ENCODE data around the gene CCM2L. TPM values are rescaled to one million over a fixed set of nuclear protein-coding genes. Genes with fewer than 3 reads are reported as not detected.

Gene CCM2L
- total RNA-seq, 1 donor from 2014 or later, result not detected

DNA sequence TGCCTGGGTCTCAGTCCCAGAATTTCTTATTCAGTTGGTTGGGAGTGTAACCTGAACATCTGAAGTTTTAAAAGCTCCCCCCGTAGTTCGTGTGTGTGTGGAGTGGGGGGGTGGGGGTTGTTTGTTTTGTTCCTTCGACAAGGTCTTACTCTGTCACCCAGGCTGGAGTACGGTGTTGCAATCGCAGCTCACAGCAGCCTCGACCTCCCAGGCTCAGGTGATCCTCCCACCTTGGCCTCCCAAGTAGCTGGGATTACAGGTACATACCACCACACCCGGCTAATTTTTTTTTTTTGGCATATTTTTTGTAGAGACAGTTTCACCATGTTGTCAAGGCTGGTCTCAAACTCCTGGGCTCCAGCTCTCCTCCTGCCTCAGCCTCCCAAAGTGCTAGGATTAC, 3.1 kb downstream of the CCM2L start:
- DNase-seq (ENCODE audit: low read depth), result no peak
- no peak for TF ChIP-seq CTCF (conservative IDR thresholded peaks at IDR 0.05; ENCODE audit: low read depth, low read length)
- no peak overlapping the region for H3K4me3 ChIP-seq (ENCODE audit: low read depth, low read length)

DNA sequence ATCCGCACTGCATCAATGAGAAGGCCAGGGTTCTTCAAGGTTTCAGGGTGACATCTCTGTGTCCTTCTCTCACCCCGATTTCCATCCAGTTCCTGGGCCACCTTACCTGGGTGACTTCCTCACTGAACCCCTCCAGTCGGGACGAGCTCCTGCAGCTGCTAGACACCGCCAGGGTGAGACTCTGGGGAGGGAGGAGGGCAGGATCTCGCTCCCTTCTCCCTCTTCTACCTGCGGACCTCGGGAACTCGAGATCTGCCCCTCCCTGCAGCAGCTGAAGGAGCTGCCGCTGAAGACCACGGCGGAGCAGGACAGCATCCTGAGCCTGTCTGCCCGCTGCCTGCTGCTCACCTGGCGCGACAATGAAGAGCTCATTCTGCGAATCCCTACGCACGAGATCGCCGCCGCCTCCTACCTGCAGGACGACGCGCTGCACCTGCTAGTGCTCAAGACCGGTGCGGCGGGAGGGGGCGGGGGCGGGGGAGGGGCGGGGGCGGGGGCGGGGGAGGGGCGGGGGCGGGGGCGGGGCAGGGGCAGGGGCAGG, 7.5 kb downstream of the CCM2L start:
- no peak for DNase-seq (ENCODE audit: low read depth)
- TF ChIP-seq CTCF (conservative IDR thresholded peaks at IDR 0.05; ENCODE audit: low read depth, low read length), result peak; percentile 13
- H3K4me3 ChIP-seq (ENCODE audit: low read depth, low read length), result no peak overlapping the region

- no peak for TF ChIP-seq CTCF (conservative IDR thresholded peaks at IDR 0.05; ENCODE audit: low read depth, low read length)
- peak overlapping the region; percentile 42 for H3K4me3 ChIP-seq (ENCODE audit: low read depth, low read length)
- DNase-seq (ENCODE audit: low read depth), result no peak
Observed at GRCh38 chr20:32018269-32019155, 8.3 kb downstream of the CCM2L start.

GRCh38 chr20:32019156-32019510, 8.9 kb downstream of the CCM2L start:
- H3K4me3 ChIP-seq (ENCODE audit: low read depth, low read length), result no peak overlapping the region
- no peak for DNase-seq (ENCODE audit: low read depth)
- no peak for TF ChIP-seq CTCF (conservative IDR thresholded peaks at IDR 0.05; ENCODE audit: low read depth, low read length)

GRCh38 chr20:32019563-32020463, 9.6 kb downstream of the CCM2L start:
- H3K4me3 ChIP-seq (ENCODE audit: low read depth, low read length), result no peak overlapping the region
- DNase-seq (ENCODE audit: low read depth), result no peak
- no peak for TF ChIP-seq CTCF (conservative IDR thresholded peaks at IDR 0.05; ENCODE audit: low read depth, low read length)

DNA sequence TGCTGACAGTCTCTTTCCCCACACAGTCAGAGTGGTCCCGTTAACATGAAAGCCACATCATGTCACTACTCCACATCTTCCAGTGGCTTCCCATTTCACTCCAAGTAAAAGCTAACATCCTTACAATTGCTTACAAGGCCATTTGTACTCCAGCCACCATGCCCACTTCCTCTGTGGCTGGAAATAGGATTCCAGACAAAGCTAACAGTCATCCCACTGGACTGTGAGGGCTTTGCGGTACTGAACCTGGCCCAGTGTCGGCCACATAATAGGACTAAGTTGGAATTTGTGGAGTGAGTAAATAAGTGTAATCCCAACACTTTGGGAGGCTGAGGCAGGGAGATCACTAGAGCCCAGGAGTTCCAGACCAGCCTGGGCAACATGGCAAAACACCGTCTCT, 10.9 kb downstream of the CCM2L start:
- H3K4me3 ChIP-seq (ENCODE audit: low read depth, low read length), result no peak overlapping the region
- no peak for DNase-seq (ENCODE audit: low read depth)
- no peak for TF ChIP-seq CTCF (conservative IDR thresholded peaks at IDR 0.05; ENCODE audit: low read depth, low read length)
